ENCODE data around the gene TENT4B.
A peak's percentile ranks its signal among the peaks of the same experiment; 100 is the strongest.
"Not testable (repeated sequence)": the region's sequence is repeated elsewhere in the genome, so short reads cannot be mapped to it uniquely, and the experiment has no call there.

TENT4B gene

DNA sequence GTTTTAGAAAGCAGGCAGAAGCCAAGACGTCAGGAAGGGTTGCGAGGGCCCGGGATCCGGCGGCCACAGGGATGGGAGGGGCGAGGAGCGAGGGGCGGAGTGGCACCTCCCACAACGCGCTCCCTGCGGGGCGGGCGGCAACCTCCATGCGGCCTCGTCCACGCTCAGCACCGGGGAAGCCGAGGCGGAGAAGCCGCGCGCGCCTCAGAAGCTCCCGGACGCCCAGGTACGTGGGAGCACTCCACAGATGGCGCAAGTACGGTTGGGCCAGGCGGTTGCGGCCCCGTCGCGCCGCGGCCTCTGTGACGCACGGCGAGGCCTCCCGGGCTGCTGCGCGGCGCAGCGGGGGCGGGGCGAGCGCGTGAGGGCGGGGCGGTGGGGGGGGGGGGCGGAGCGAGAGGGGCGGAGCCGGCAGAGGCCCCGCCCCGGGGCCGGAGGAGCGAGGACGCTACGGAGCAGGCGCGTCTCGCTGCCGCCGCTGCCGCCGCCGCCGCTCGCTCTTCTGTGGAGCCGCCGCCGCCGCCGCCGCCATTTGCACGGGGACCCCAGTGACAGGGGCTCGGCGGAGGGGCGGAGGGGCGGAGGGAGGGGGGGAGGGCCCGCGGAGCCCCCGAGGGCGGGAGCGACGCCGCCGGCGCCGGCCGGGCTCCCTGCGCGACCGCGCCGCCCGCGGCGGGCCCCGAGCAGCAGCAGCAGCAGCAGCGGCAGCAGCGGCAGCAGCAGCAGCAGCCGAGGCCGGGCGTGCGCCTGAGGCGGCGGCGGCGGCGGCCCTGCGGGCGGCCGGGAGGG is at the start of gene TENT4B:
TSS of gene TENT4B (plus strand) at position 500 of the 789 bp plus-strand sequence. CDS start 316 bp downstream, outside the sequence.
- peak; percentile 87 for DNase-seq

DNA sequence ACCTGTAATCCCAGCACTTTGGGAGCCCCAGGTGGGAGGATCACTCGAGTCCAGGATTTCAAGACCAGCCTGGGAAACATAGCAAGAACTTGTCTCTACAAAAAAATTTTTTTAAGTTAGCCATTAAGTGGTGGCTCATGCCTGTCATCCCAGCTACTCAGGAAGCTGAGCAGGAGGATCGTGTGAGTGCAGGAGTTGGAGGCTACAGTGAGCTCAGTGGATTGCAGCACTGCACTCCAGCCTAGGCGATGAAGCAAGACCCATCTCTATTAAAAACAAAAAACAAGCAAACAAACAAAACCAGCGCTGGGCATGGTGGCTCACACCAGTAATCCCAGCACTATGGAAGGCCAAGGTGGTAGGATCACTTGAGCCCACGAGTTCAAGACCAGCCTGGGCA is 49.3 kb upstream of the TENT4B start:
- no peak for DNase-seq

DNA sequence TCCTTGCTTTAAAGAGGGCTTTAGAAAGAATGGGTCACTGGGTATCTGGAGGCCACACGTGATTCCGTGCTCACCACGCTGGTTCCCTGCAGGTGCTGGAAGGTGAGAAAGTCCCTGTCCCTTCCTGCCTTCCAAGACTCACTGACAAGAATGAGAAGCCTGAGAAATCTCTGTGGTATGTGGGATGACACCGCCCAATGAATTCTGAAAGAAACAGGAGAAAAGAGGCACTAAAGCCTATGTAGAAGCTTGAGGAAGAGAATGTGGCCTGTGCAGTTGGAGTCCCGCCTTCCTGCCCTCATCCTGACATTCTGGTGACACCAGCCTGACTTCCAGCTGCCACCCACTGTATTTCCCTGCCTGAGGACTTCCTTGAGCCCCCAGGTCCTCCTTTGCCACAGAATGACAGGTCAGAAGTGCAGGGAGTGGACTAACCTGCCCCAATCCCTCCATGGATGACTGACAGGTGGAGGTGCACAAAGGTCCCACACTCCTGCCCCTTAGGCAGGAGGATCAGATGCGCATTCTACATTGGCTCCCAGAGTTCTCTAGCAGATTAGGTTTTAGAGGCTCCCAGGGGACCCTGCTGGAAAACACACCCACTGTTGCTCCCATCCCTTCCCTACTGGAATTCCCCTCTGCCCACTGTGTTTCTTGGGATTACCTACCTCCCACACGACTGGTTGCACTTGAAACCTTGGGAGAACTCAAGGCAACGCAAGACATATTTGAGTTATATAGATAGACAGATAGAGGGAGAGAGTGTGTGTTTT is 38.6 kb upstream of the TENT4B start:
- DNase-seq = peak; percentile 77

DNA sequence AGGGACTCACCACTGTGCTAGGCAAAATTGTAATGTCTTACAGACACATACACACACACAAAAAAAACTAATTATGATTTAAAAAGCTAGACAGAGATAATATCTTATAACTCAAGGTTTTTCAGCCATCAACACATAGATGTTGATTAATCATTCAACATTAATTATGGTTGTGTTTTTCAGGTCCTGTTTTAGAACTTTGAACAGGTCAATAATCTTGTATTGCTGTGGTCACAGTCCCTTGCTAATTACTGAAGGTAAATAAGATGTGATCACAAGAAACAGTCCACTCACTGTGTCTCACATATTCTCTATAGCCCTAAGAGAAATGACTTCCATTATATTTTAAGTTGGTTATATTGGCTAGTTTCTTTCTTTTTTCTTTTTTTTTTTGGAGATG is 32.4 kb upstream of the TENT4B start:
- no peak for DNase-seq

DNA sequence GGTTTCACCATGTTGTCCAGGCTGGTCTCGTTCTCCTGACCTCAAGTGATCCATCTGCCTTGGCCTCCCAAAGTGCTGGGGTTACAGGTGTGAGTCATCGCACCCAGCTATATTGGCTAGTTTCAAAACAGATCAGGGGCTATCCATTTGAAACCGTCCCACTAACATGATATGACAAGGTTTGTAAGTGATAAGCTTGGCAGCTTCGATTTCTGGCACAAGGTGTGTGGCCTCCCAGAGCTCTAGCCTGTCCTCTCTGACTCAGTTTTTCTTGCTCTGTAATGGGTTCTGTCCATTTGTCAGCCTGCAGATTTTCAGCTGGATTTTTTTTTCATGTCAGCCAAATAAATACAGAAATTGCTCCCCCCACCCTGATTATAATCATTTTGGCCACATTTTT is 31.8 kb upstream of the TENT4B start:
- DNase-seq = no peak

DNA sequence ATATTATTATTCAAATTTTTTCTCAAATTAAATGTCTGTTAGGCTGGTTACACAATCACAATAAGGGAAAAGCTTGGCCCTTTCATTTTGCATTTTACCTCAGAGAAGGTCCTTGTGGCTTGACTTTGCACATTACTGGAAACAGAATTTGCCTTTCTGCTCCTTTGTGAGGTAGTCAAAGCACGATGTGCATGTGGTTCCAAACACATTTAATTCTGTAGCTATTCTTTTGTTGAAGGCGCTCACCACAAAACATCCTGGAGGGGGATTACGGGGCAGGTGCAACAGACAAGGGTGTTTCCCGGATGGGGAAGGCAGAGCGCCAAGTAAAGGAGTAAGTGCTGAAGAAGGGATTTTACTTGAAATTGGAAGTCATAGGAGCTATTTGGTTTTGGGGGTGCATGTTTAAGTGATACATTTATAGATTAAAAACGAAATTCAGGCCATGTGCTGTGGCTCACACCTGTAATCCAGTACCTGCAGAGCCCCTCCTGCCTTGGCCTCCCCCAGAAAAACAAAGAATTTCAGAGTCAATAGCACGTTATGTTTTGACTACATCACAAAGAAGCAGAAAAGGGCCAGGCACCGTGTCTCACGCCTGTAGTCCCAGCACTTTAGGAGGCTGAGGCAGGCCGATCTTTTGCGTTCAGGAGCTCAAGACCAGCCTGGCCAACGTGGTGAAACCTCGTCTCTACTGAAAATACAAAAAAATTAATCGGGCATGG is 31.2 kb upstream of the TENT4B start:
- DNase-seq = no peak

DNA sequence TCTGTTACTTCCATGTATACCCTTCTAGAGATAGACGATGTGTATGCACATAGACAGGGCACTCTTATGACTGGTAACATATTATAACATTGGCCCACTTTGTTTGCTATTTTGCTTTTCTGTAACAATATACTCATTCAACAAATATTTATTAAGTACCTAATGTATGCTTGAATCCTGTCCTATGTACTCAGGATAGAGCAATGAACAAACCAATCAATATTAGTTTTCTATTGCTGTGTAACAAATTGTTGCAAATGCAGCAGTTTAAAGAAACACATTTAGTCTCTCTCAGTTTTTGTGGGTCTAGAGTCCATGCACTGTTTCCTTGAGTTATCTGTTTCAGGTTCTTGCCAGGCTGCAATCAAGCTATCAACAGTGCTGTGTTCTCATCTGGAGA is 29.7 kb upstream of the TENT4B start:
- no peak for DNase-seq

DNA sequence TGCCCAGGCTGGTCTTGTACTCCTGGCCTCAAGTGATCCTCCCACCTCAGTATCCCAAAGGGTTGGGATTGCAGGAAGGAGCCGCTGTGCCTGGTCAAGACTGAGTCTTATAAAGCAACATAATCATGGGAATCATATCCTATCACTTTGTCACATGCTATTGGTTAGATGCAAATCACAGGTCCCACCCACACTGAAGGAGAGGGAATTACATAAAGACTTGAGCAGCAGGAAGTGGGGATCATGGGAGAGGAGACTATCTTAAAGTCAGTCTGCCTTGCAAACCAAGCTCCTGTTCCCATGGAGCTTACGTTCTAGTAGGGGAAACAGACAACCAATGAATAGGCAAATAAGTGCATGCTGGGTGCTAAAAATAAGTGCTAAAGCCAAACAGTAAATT is 28.3 kb upstream of the TENT4B start:
- DNase-seq = no peak

DNA sequence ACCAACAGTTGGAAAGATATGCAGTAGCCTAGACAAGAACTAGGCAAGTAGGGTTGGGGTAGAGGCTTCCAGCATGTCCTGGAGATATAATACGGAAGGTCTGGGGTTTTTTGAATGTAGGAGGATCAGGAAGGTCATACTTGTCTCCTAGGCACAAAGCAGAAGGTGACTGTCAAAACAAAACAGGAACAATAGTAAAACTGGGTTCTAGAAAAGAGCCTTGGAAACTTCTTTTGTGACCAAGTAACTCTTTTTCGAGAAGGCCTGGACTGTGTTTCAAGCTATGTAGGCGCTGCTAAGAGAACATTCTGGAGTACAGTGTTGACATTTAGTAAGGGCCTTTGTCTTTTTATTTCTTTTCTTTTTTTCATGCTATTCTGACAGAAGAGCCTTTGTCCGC is 26.9 kb upstream of the TENT4B start:
- no peak for DNase-seq

DNA sequence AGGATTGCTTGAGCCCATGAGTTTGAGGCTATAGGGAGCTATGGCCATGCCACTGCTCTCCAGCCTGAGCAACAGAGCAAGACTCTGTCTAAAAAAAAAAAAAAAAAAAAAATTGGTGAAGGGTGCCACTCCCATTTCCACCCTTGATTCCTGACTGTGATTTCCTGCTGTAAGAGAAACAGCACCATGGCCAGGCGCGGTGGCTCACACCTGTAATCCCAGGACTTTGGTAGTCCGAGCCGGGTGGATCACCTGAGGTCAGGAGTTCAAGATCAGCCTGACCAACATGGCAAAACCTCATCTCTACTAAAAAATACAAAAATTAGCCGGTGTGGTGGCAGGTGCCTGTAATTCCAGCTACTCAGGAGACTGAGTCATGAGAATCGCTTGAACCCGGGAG is 20.5 kb upstream of the TENT4B start:
- not testable (repeated sequence) for DNase-seq

DNA sequence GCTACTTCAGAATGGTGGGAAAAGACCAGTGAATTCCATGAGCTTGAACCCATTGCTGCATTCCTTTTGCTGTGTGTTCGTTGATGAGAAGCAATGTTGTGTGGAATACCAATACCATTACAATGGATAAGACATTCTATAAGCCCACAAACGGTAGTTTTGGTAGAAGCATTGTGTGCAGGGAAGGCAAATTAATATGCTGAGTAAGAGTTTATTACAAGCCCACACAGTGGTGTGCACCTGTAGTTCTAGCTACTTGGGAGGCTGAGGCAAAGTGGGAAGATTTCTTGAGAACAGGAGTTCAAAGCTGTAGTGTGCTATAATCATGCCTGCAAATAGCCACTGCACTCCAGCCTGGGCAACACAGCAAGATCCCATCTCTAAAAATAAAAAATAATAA is 19.9 kb upstream of the TENT4B start:
- DNase-seq = no peak

DNA sequence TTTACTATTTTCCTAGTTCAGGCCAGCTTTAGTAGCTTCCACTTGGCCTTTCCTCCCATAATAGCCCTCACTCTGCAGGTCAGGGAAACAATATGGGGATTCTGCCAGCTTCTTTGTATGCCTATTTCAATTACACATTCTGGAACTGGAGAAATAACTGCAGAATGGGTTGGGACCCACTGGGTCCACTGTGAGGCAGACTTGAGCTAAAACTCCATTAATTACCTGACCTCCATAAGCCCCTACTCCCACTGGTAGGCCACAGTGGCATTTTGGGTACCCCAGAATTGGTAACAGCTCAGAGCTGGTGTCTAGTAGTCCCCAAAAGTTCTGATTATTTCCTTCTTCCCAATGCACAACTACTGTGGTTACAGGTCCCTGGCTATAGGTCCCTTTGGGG is 16.7 kb upstream of the TENT4B start:
- no peak for DNase-seq

DNA sequence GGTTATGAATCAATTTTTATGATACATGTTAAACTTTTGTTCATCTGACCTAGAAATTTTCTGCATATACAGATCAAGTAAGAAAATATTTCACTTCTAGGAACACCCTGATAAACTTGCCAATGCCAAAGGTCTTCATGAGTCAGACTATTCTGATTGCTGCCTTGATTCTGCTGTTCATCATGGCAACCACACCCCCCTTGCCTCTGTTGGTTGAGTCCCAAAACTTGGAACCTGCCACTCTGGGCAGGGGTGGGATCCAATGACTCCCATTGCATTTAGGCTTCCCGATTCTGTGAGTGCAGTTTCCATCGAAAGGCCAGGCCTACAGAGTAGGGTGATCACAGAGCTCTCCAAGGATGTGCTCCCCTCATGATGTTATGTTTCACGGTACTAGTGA is 15.8 kb upstream of the TENT4B start:
- DNase-seq = no peak

DNA sequence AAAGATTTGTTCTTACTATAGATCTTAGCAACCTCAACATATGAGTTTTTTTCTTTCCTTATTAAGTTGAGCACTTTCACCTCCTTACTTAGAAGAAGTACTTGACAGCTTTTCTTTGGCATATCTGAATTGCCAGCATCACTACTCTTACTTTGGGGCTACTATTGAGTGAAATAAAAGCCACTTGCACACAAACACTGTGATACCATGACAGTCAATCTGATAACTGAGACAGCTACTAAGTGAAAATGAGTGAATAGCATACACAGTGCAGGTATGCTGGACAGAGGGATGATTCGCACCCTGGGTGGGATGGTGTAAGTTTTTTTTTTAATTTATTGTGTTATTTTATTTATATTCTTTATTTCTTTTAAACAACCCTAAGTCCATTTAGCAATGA is 13.5 kb upstream of the TENT4B start:
- DNase-seq = no peak

DNA sequence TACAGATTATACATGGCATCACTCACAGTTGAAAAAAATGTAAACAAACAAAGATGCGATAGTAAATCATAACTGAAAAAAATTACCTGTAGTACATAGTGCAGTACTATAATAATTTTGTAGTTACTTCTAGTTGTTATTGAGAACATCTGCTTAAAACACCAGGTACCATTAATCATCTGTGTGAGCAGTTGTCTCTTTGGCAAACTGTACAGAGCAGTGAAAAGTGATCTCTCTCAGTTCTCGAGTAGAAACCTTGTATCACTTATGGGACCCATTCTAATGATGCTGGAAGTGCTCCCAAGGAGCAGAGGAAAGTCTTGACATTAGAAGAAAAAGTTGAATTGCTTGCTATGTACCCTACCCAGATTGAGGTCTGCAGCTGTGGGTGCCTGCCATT is 8.9 kb upstream of the TENT4B start:
- no peak for DNase-seq

DNA sequence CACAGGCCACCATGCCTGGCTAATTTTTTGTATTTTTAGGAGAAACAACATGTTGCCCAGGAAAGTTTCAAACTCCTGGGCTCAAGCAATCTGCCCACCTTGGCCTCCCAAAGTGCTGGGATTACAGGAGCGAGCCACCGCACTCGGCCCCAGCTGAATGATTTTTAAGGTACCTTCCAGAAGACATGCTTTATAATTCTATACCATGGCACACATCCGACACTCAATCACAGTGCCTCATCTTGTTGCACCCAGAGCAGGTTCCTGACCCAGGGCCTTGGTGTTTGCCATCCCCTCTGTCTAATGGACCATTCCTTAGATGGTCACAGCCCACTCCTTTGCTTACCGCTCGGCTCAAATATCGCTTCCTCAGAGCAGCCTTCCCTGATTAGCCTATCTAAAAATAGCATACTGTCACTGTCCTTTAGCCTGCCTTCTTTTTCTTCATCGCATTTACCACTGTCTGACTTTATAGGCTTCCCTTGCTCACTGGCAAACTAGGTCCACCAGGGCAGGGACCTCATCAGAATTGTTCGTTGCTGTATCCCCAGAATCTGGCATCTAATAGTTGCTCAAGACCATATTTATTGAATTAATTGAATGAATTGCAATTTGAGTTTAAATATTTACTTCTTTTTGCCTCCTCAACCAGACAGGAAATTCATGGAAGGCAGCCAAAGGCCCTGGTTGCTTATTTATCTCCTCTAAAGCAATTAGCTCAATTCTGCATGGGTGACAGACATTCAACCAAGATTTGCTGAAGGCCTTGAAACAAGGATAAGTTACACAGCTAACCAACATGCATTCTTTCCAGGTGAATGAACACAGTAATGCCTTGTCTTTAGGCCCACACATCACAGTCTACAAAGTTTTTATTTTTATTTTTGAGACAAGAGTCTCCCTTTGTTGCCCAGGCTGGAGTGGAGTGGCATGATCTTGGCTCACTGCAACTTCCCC is 6.3 kb upstream of the TENT4B start:
- peak; percentile 22 for DNase-seq

DNA sequence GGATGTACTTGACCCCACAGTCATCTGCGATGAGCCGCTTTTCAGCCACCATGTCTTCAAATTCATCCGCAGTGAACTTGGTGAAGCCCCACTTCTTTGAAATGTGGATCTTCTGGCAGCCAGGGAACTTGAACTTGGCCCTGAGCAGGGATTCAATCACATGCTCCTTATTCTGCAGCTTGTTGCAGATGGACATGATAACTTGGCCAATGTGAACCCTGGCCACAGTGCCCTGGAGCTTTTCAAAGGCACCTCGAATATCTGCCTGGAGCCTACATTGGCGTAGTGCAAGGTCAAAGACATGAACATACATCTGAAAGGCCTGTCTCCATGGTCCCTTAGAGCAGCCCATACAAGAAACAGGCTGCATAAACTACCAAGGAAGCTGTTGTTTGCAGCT is 1.8 kb upstream of the TENT4B start:
- peak; percentile 30 for DNase-seq

DNA sequence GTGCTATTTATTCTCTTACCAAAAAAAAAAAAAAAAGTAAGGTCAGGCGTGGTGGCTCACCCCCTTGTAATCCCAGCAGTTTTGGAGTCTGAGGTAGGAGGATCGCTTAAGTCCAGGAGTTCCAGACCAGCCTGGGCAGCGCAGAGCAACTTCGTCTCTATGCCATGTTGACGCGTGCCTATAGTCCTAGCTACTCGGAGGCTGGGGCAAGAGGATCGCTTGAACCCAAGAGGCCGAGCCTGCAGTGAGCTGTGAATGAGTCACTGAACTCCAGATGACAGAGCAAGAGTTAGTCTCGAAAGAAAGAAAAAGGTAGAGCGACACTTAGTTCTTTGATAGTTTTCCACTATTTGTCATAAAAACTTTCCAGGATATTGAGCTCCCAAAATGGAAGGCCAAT is 1.4 kb upstream of the TENT4B start:
- peak; percentile 52 for DNase-seq

DNA sequence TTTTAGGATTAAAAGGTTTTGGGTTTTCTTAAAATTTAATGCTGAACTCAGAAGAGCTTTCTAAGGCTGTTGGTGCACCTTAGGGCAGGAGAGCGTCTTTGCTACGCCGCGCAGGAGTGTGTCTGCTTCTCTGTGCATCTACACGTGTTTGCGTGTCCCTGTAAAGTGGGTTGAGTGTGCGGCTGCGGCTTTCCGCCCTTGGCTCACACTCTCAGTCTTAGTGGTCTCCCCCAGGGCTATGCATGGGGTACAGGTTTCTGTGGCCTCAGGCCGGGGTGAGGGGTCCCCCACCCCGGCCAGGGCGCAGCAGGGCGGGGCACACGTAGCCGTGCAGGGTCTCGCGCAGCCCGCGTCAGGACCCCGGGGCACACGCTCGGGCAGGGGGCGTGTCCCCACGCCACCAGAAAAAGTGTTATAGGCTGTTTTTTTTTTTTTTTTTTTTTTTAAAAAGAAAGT is 727 bp upstream of the TENT4B start:
- peak; percentile 61 for DNase-seq

DNA sequence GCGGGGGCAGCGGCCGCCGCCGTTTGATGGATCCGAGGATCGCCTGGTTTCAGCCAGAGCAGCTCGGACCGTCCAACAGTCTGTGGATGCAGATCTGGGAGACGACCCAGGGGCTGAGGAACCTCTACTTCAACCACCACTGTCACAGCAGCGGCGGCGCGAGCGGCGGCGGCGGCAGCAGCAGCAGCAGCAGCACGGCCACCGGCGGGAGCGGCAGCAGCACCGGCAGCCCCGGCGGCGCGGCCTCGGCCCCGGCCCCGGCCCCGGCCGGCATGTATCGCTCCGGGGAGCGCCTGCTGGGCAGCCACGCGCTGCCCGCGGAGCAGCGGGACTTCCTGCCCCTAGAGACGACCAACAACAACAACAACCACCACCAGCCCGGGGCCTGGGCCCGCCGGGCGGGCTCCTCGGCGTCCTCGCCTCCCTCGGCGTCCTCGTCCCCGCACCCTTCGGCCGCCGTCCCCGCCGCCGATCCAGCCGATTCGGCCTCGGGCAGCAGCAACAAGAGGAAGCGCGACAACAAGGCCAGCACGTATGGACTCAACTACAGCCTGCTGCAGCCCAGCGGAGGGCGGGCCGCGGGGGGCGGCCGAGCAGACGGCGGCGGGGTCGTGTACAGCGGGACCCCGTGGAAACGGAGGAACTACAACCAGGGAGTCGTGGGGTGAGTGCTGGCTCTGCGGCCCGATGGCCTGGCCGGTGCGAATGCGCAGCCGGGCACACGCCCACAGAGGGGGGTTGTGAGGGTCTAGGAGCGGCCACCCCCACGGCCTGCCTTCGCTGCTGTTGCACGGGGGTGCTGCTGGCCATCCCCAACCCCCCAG is 702 bp downstream of the TENT4B start:
- DNase-seq = peak; percentile 72

DNA sequence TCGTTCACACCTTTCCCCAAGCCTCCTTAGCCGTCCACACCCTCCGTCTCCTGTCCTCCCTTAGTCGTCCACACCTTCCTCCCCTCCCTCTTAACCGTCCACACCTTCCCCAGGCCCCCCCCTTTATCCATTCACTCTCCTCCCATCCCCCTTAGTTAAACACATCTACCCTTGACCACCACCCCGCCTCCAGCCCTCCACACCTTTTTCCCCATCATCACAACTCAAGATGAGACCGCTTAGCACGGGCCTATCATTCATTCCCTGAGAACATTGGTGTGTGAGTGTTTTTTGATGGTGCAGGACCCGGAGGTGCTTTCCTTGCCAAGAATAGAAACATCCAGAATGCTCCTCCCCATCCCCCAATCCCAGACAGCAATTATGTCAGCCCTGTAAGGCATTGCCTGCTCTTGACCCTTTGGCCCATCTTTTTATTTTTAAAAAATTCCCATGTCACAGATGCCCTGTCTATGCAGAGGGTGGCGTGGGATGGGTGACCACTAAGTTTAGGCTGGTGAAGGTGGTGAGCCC is 1.4 kb downstream of the TENT4B start:
- peak; percentile 48 for DNase-seq
